HTERT RPE-1 (cell line): Measurements from ENCODE around the gene HMG20A.

Experiments
- in situ Hi-C: fragments of 300-500 bp; cut with MboI; formaldehyde crosslinking; loops from 4 replicates; pipeline ENCODE4 v1.14.3; 2020; ENCODE audit warnings: low sequenced_read_pairs

The HMG20A gene

DNA sequence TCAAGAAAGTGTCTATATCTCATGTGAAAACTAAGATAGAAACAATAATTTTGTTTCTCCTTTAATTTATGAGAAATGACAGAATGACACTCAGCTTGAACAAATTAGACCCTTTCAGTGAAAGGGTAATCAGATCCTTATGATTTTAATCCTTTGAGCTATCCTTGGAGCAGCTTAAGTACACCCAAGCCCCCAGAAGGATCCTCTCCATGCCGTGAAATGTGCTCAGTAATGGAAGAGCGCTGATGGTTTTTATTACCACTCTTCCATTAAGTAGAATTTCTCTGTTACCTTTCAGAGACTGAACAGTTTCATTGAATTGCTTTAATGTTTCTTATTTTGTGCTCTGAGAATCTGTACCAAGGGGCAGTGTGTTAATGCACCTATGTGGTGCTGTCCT, 54.3 kb downstream of the HMG20A start:
- in situ Hi-C loops = no loop called here

DNA sequence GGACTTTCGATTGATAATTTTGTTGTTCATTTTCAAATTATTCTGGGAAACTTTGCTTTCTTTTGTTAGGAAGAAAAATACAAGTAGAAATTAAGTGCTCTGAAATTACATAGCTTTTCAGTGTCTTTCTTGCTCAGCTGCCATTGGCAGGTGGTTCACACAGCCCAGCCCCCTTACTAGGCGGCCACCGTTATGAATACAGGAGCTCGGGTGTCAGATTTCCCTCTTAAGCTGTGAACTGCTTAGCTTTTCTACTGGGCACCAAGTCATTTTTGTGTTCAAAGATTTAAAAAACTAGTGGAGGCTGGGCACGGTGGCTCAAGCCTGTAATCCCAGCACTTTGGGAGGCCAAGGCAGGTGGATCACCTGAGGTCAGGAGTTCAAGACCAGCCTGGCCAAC, 55.2 kb downstream of the HMG20A start:
- in situ Hi-C loops = no loop called here

DNA sequence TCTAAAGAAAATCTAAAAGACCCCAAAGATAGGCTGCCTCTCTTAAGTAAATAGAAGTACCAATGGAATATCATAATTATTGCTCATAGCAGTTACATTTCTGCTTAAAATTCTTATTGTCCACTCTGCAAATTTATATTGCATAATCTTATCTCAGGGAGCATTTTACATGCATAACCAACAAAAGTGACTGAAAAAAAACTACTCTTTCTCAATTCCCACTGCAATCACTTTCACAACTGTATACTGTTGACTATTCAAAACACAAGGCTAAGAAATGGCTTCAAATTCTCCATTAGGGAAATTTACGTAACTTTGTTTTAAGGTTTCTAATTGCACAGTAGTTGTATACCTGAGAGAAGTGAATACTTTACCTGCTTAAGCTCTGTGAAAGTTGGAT, 56.3 kb downstream of the HMG20A start:
- in situ Hi-C loops = no loop called here

DNA sequence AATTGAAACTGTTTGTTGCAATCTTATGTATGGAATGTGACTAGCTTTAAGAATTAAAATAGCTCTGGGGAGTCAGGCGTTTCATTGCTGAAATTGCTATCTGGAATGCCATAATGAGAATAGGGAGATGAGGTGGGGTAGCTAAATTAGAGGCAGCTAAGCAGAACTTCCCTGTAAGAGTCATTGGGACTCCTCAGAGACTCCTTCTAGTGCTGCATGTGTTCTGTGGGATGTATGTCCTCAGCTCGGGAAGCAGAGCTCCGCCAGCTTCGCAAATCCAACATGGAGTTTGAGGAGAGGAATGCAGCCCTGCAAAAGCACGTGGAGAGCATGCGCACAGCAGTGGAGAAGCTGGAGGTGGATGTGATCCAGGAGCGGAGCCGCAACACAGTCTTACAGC, 57.4 kb downstream of the HMG20A start:
- in situ Hi-C loops = no loop called here

DNA sequence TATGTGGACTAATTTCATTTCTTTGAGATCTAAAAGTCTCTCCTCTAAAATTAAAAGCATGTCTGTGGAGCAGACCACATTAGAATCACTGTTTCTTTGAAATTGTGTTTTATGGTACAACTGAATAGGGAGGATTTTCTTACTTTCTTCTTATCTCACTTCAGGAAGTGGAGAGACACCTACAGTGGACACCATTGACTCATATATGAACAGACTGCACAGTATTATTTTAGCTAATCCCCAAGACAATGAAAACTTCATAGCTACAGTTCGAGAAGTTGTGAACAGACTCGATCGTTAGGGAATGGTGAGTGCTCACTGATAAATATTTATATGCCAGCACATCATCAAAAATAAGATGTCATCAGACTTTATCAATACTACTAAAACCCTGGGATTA, 58.3 kb downstream of the HMG20A start:
- in situ Hi-C loops = no loop called here

DNA sequence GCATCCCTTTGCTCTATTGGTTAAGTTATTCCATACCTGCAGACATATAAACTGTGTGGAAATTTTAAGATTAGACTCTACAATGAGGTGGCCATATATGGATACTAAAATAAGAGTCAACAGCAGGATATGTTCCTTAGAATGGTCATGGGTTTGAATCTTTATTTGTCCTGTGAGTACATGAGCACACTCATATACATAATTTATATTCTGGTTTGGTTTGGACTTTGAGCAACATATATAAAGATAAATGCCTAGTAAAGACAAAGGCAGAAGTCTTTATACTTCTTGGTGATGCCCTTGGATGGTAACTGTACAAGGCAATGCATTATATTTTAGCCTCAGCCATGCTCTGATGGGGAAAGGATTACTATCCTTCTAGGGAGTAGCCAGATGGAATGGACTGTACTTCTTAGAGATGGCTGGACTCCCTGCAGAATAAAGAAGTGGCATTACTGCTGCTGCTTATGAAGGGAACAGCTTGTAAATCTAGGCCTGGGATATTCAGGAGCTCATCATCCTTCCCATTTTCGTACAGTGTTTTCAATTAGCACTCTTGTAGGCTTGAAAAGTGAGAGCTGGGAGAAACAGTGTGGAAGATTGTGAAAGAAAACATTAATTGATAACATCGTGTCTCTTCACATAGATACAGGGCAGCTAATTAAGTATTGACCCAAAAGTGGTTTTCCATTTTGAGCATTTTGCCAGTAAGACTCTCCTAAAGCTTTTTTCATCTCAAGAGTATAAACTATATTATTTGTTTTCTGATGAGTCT, 60.4 kb downstream of the HMG20A start:
- in situ Hi-C loops = no loop called here

DNA sequence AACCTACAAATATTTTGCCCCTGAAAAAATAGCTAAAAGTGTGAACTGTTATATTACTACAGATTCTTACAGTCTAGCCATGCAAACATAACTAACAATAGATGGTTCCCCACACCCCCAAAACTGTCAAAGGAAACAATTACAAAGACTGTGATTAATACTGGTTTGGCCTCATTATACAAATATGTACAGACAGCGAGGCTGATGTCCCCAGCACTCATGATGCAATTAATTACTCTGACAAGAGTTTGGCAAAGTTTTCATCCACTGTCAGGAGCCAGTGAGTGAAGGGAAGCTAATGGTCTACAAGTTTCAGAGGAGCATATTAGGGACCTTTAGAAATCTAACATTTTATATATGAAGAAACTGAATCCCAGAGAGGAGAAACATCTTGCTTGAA, 61.0 kb downstream of the HMG20A start:
- in situ Hi-C loops = no loop called here

DNA sequence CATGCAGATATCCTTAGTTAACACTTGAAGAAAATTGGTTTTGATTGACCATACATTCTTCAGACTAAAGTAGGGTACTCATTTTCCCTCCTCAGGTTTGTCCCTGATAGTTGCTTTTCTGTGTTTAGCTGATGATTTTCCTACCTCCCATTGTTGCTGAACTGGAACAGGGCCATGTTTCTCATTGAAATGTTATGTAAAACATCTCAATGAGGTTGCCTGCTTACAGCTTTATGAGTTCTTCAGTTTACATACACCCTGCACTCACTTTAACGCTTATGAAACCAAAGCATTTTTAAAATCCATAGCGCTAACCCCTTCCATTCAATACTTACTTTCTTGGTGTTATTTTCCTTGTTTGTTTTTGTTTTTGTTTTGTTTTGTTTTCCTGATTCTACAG, 61.9 kb downstream of the HMG20A start:
- in situ Hi-C loops = no loop called here

DNA sequence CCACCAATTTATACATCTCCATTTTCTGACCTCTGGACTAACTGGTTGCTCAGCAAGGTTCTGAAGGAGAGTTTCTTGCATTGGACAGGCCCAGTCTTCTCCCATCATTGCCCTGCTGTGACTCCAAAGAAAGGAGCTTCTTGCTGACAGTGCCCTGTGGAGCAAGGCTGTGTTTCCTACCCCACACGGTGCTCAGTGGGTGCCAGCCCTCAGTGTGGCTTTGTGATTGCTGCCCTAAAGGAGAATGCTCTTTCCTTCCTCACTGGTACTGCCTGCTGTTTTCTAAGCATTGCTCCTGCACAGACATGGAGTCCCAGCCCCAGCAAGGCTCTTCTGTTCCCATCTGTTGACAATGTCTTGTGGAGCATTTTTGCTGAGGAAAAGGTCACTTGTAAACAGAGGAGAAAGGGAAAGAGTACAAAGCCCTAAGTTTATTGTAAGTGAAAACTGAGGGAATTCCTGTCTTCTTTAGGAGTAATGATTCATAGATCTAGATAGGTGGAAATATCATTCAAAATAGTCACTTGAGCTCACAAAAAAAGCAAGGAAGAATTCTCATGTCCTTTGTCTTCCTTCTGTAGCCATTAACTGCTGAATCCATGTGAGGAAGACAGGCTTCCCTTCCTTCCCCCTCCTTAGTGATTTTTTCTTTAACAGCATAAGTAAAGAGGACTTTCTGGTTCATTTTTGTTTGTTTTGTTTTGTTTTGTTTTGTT, 62.9 kb downstream of the HMG20A start:
- in situ Hi-C loops = no loop called here

DNA sequence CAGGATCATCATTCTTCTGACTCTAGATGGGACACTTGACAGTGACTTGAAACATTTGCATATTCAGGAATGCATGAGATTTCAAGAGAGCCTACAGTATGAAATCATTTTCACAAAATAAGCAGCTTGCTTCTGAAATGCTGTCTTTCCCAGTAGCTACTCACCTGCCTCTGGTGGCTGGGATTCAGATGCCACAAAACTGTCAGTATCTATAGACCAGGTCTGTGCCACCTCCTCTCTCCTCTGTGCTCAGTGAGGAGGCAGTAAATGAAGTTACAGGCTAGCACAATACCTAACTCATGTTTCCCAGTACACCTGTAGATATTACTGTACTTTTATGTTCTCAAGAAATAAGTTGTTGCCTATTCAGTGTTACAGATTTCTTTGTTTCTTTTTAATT, 64.3 kb downstream of the HMG20A start:
- in situ Hi-C loops = no loop called here

DNA sequence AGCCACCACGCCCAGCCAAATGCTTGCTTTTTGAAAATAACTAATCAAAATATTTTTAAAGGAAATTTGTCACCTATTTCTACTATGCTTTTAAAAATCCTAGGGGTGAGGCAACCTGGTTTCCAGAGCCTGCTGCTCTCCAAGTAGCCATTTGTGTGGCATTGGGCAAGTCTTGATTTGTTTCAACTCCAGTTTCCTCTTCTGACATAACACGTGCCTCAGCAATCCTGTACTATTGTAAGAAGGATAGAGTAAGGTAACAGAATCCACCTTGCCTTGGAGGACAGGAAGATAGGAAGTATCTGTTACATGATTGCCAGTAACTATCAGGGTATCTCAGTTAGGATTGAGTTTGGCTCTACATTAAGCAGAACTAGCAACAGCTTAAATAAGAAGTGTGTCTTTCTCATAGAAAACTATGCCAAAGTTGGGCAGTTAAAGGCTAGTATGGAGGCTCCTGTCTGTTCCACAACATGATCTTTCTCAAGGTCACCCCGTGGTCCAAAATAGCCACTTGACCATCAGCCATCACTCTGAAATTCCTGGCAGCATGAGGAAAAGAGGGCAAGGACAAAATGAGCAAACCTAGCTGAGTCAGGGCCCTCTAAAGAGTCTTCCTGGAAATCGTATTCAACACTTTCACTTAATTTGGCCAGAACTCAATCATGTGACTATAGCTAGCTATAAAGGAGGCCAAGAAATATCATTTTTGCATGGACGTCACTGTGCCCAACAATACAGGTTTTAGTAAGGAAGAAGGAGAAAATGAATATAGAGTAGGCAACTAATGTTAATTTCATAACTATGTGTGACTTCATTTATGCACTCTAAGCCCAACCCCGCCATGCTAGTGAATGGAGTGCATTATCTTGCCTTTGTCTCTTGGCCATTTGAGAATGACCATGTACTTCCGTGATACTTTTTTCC, 66.1 kb downstream of the HMG20A start:
- in situ Hi-C loops = no loop called here

DNA sequence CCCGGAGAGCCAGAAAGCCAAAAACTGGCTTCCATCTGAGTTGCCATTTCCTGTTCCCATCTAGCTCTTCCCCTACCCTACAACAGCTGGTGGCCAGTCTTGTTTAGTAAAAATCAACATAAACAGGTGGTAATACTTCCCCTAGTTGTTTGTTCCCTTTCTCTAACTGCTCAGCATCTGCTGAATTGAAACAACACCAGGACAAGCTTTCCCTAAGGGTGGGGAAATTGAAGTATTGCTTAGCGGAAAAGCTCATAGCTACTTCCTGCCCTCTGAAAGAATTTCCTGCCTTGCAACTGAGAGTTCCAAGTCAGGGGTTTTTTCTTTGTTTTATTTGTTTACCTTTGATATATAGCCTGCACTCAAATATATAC, 66.8 kb downstream of the HMG20A start:
- in situ Hi-C loops = no loop called here

DNA sequence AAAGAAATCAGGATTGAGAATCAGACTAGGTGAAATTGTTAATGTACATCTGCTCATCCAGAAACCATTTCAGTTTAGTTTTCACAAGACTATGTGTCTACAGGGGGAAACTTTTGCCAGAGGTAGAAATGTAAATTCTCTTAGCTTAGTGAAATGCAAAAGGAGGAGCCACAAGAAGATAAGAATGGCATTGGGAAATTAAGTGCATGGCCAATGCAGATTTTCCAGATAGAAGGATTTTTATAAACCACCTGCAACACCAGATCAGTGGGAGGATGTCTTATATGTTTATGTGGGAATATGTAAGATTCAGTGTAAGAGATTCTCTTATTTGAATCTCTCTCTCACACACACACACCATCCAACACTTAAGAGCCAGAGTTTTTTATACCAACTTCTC, 67.2 kb downstream of the HMG20A start:
- in situ Hi-C loops = no loop called here

DNA sequence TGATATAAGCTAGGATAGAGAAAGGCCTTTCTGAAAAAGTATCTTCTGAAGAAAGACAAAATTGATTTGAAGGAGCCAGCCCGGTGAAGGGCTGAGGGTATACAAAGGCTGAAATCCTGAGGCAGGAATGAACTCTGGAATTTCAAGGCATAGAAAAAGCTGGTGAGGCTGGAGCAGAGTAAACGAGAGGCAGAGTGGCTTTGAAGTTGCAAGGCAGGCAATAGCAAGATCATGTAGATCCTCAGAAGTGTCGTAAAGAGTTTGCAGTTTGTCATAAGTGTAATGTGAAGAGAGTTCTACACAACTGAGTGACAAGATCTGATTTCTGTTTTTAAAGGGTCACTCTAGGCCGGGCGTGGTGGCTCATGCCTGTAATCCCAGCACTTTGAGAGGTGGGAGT, 69.0 kb downstream of the HMG20A start:
- in situ Hi-C loops = no loop called here

DNA sequence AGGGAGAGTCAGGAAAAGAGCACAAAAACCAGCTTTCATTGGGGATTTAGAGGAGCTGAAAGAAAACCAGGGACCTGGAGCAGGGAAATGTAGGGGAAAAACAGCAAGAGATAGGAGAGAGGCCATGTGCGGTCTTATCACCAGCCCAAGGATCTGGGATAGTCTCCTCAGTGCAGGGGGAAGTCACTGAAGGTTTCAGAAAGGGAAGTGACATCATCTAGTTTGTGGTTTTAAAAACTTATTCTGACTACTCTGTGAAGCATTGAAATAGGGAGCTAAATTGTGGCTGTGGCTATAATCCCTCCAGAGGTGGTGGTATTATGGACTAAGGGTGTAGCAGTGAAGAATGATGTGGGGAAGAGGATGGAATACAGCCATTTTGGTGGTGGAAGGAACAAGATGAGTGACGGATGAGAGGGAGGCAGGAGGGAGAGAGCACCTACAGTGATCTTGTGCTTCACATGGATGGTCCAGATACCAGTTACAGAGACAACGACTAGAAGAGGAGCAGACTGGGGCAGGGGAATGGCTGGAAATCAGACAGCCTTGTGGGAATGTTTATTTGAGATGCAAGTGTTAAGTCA, 72.7 kb downstream of the HMG20A start:
- in situ Hi-C loops = no loop called here

DNA sequence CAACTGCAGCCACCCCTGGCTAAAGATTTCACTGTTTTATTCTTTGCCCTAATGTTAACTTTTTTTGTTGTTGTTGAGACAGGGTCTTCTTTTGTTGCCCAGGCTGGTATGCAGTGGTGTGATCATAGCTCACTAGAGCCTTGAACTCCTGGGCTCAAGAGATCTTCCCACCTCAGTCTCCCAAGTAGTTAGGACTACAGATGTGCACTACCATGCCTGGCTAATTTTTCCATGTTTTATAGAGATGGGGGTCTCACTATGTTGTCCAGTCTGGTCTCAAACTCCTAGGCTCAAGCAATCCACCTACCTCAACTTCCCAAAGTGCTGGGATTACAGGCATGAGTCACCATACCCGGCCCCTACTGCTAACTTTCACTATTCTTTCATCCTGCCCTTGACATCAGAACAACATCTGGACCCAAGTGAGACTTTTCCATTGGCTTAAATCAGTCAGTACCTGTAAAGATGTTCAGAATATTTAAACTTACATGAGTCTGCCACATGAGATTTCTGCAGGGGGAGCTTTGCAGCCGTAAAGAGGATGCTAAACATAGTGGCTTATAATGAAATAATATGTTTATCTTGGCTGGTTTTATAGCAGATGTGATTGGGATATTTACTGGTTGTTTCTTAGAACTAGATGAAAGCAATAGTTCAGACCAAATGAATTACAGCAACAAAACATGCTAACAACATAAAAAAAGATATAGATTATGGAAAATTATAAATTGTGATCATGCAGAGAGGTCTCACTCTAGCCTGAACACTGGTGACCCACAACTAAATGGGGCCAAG, 73.6 kb downstream of the HMG20A start:
- in situ Hi-C loops = no loop called here

DNA sequence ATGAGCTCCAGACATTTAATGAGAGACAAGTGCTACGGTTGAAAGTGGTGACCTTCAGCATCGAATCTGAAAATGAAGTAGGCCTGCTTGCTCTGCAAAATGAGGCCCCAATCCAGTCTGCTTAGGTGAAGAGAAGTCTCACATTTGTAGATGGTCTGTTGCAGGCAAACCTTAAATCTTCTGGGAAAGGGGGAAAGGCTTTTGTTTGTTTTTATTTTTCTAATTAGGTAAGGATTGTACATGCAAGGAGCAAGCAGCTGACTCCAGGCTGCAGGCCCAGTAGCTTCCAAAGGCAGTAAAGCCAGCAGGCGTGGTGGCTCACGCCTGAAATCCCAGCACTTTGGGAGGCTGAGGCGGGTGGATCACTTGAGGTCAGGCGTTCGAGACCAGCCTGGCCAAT, 74.3 kb downstream of the HMG20A start:
- in situ Hi-C loops = no loop called here

DNA sequence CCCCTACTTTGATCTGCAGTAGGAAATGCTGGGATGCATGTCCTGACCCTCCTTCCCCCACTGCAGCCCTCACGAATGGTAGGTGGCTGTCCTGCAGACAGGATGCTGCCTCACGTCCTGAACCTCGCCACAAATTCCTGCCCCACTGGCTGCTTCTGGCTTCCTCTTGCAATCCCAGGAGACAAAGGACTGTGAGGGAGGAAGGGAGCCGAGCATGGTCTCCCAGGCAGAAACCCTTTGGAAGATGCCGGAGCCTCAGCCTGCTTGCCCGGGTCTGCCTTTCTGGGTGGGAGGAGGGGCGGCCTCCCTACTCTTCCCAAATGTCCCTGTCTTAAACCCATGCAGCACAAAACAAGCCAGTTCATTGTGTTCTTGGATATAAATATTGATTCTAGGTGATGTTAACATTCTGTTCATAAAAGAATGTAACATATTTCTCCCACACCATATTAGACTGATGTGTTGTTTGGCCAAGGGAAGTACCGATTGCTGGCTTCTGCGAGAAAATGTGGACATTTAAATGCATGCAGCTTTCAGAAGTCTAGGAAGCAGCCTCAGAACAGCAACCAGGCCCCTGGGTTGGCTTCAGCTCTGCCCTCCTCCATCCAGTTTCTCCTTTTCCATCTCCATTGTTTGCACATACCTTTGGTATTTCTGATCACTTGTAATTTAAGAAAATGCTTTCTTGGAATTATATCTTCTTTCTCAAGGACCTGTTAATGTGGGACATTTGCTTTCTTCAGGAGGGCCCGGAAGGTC, 75.3 kb downstream of the HMG20A start:
- in situ Hi-C loops = no loop called here

DNA sequence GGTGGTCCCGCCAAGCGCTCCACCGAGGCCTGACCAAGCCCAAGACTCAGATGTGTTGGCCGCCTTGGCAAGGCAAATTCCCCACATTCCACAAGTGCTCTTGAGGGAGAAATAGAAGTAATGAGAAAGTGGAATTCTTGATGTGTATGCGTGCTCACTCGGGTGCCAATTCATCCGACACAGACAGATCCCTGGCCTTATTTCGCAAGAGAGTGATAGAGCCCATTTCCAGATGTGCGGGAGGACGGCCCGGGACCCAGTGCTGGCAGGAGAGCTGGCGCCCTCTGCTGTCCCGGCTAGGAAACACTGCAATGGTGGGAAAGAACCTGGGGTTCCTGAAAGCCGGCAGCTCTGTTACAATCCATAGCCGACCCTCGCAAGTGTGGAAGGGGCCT, 76.0 kb downstream of the HMG20A start:
- in situ Hi-C loops = no loop called here
